ENCODE results near the gene TTC34.

- TF ChIP-seq REST (IDR thresholded peaks at IDR 0.05; ENCODE audit: low read depth, low read length), result no peak
- no peak for TF ChIP-seq CTCF (IDR thresholded peaks at IDR 0.05)
- no peak for TF ChIP-seq ELF1 (IDR thresholded peaks at IDR 0.05)
These were observed 154.7 kb downstream of the TTC34 start for GRCh38 chr1:2646837-2647236.
